GM21360 (cell line): Measurements from ENCODE around the gene CLDN6.
"Not testable (repeated sequence)": the region's sequence is repeated elsewhere in the genome, so short reads cannot be mapped to it uniquely, and the experiment has no call there.

Source experiments
- ATAC-seq: cut with Tn5 transposase; IDR thresholded peaks from one replicate; pipeline ENCODE4 v1.9.1; 2021; ENCODE audit warnings: mild to moderate bottlenecking, moderate library complexity; ENCODE audit not compliant: unreplicated experiment

The CLDN6 gene, protein sequence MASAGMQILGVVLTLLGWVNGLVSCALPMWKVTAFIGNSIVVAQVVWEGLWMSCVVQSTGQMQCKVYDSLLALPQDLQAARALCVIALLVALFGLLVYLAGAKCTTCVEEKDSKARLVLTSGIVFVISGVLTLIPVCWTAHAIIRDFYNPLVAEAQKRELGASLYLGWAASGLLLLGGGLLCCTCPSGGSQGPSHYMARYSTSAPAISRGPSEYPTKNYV

GRCh38 chr16:3017794-3018506 is at the start of gene CLDN6:
Gene CLDN6, minus strand, starts transcription at chr16:3018183. Its CDS starts 2,162 bp downstream, at chr16:3016021.
- no peak for ATAC-seq

DNA sequence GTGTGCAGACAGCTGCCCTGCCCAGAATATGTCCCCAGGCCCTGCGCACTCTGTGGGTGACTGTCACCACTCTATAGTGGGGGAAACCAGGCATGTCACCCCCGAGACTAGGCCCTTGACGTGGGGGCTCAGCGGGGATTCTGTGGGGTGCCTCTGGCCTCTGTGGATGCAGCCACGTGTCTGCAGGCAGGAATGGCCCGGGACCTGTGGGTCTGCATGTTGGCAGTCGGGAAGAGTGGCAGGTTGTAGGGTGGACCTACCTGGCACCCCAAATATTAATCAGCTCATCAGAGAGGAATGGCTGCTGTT is 48.4 kb upstream of the CLDN6 start:
- ATAC-seq, result no peak

- no peak for ATAC-seq
Measured at GRCh38 chr16:3065742-3066439, 47.9 kb upstream of the CLDN6 start.

DNA sequence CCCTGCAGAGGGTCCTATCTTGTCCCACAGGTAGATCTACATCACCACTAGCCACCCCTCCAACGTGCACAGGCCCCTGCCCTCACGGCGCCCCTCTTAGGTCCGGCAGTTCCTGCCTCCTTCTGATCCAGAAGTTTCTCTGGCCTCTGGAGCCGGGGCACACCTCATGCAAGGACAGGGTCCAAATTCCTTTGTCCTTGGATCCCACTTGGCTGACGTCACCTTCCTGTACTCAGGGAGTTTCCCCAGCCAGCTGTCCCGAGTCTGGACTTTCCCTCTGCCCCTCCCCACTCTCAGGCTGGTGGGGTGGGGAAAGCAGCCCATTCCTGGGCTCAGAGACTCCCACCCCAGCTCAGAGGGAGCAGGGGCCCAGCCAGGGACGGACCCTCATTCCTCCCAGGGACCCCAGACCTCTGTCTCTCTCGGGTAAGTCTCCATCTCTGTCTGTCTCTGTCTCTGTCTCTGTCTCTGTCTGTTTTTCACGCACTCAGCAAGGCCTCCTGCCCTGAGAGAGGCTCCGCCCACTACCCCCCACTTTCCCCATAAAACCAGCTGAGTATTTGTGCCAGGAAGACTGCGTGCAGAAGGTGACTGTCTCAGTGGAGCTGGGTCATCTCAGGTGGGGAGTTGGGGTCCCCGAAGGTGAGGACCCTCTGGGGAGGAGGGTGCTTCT is 47.2 kb upstream of the CLDN6 start, which contains the start of gene IL32:
Gene IL32, plus strand, starts transcription at position 572 of the 673 bp plus-strand sequence. CDS start 172 bp downstream, outside the sequence.
- ATAC-seq, result no peak

DNA sequence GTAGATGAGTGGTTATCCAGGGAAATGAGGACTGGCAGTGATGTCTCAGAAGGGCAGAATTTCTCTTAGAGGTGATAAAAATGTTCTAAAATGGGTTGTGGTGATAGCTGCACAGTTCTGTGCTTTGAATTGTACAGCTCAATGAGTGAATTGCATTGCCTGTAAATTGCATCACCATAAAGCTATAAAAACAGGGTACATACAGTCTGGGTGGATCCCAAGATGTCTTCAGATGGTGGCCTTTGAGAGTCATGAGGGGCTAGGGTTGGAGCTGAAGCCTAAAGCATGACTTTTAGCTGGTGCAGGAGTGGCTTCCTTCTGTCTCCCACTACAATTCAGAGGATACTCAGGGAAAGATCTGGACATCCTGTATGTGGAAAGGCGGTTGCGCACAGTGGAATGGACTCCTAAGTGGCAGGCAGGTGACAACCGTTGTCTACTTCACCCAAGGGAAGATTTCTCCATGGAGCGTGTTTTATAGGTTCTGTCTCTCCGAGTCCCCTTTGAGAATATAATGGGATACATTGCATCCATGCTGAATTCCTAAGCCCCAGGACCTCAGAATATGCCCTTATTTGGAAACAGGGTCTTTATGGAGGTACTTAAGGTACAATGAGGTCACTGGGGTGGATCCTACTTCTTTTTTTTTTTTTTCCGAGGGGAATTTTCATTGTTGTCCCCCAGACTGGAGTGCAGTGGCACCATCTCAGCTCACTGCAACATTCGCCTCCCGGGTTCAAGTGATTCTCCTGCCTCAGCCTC is 45.8 kb upstream of the CLDN6 start:
- ATAC-seq, result no peak

GRCh38 chr16:3062553-3062952 is 44.6 kb upstream of the CLDN6 start:
- ATAC-seq, result no peak

DNA sequence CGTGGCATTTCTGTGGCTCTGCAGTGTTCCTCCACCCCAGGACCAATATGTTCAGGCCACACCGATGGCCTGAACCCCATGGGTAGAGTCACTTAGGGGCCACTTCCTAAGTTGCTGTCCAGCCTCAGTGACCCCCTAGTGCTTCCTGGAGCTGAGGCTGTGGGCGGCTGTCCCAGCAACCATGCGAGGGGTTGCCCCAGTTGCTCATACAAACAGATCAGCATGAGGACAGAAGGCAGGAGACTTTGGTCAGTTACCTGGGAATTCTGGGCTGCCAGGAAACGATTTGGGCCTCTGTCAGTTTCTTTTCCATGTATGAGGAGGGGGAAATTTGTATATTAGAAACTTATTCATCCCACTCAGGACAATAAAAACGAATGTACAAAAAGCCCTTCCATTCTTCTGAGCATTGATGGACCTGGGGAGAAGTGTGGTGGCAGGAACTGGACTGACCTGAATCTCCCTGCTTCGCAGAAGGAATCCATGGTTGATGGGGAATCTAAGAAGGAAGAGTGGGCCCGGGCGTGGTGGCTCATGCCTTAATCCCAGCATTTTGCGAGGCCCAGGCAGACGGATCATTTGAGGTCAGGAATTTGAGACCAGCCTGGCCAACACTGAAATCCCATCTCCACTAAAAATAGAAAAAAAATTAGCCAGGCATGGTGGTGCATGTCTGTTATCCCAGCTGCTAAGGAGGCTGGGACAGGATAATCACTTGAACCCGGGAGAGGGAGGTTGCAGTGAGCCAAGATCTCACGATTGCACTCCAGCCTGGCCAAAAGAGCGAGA is 42.5 kb upstream of the CLDN6 start:
- no peak for ATAC-seq

- no peak for ATAC-seq
Measured at GRCh38 chr16:3059723-3060242, 41.8 kb upstream of the CLDN6 start.

DNA sequence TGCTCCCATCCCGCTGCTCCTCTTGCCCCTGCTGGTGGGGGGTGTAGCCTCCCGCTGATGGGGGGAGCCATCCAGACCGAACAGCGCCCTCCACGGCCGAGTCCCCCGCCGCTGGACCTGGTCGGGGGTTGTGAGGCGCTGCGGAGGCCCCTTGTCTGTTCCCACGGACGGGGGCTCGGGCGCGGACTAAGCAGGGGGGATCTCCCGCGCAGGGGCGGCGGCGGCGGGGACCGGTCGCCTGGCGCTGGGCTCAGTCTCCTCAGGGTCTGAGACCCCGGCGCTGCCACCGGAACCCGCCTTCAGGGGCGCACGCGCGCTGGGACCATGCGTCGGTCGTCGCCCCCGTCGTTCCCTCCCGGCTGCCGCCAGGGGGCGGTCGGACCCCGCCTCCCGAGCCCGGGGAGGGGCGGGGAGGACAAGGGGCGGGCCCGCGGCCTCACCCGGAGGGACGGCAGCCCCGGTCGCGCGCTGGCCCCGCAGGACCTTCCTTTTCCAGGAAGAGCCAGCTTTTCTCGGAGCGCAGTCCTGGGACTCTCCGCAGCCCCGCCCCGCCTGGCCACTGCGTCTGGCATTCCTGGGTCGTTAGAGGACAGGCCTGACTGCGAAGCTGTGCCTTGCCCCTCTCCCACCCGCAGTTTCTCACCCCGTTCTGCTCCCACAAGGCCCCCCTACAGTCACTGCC is 41.2 kb upstream of the CLDN6 start:
- no peak for ATAC-seq

DNA sequence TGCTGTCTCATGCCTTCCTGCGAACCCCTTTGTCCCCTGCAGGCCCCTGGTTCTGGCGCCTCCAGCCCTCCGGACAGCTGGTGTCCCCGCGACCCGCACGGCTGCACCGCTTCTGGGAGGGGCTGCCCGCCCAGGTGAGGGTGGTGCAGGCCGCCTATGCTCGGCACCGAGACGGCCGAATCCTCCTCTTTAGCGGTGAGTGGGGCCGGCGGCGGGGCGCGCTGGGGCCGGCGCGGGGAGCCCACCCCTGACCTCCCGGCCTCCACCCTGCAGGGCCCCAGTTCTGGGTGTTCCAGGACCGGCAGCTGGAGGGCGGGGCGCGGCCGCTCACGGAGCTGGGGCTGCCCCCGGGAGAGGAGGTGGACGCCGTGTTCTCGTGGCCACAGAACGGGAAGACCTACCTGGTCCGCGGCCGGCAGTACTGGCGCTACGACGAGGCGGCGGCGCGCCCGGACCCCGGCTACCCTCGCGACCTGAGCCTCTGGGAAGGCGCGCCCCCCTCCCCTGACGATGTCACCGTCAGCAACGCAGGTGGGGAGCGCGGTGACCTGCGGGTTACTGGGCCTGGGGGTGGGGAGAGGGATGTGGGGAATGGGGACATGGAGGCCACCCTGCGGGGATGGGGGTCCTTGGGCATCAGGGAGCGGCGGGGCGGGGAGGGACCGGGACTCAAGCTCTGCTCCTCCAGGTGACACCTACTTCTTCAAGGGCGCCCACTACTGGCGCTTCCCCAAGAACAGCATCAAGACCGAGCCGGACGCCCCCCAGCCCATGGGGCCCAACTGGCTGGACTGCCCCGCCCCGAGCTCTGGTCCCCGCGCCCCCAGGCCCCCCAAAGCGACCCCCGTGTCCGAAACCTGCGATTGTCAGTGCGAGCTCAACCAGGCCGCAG is 40.4 kb upstream of the CLDN6 start:
- ATAC-seq, result no peak

GRCh38 chr16:3057181-3058138 is 39.5 kb upstream of the CLDN6 start:
- no peak for ATAC-seq

- ATAC-seq, result no peak
Measured at GRCh38 chr16:3056336-3057180, 38.6 kb upstream of the CLDN6 start.

DNA sequence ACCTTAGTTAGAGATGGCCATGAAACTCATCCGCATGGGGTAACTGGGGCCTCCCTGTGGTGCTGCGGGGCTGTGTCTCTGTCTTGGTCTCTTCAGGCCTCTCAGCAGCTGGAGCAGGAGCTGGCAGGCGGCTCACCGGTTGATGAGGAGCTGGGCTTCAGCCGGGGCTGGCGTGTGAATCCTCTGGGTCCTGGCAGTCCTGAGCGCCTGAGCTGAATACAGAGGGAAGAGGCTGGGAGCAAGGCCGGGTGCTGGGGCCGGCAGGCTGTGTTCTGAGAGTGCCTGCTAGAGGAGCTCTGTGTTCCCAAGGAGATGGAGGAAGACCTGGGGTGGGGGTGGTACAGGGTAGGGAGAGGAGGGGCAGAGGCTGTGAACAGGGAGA is 37.7 kb upstream of the CLDN6 start:
- ATAC-seq, result not testable (repeated sequence)

GRCh38 chr16:3054965-3055733 is 37.2 kb upstream of the CLDN6 start:
- no peak for ATAC-seq

- not testable (repeated sequence) for ATAC-seq
Measured at GRCh38 chr16:3053330-3053710, 35.3 kb upstream of the CLDN6 start.
